HepG2 (cell line): Measurements from ENCODE around the gene NKD1. TPM values are rescaled to one million over a fixed set of nuclear protein-coding genes. Genes with fewer than 3 reads are reported as not detected.
A peak's percentile ranks its signal among the peaks of the same experiment; 100 is the strongest.

ENCODE experiments used
- ATAC-seq: fragments of 200-7000 bp; cut with Tn5 transposase; 3 replicates; pipeline ENCODE4 v1.9.1; 2020; ENCODE audit warnings: mild to moderate bottlenecking, moderate library complexity
- BruUV-seq: library from RNA; stranded (reverse); fragments of 400-500 nt; replicated peaks from 2 replicates; lab custom pipeline; 2021; lab: Mats Ljungman, UMichigan
- CTCF ChIA-PET: fragments of 300-600 bp; formaldehyde crosslinking; extraction: SDS; loops from one replicate; lab custom pipeline; 2021; ENCODE audit warnings: low total read pairs, inconsistent platforms, low intra/inter-chr PET ratio; lab: Yijun Ruan, JAX
- POLR2A ChIA-PET: fragments of 350-600 bp; sonication (Branson Sonifier 250); formaldehyde crosslinking; loops from one replicate; lab custom pipeline; 2020; ENCODE audit warnings: antibody characterized with exemption, inconsistent platforms; lab: Yijun Ruan, JAX
- DNase-seq: peaks from one replicate; pipeline ENCODE4 v3.0.0-alpha.2; 2015; ENCODE audit warnings: low spot score
- FAIRE-seq: peaks from 3 replicates; lab custom pipeline; 2011; peaks lifted over from hg19 to GRCh38; lab: Jason Lieb, UNC
- H2AFZ ChIP-seq: one replicate; pipeline ENCODE4 v1.6.1; 2011; ENCODE audit warnings: low read length, inconsistent platforms
- H3K27ac ChIP-seq: fragments of 300-600 bp; 3 replicates; pipeline ENCODE4 v1.8.0; 2011; ENCODE audit warnings: mixed run types, mild to moderate bottlenecking, mixed read lengths, low read length, inconsistent platforms; ENCODE audit not compliant: insufficient read depth; ENCODE audit errors: extremely low read length
- H3K27me3 ChIP-seq, 2 experiments: fragments of 200-600 bp in 1 of 2; 2 replicates in 1 of 2; 3 replicates in 1 of 2; pipeline versions ENCODE4 v1.6.0 to v1.8.0; 2011; ENCODE audit warnings: low read length in 2 of 2, mild to moderate bottlenecking in 2 of 2, moderate library complexity in 2 of 2, inconsistent platforms in 1 of 2; ENCODE audit not compliant: insufficient read depth in 2 of 2, control insufficient read depth in 1 of 2
- H3K36me3 ChIP-seq, 2 experiments: fragments of 200-600 bp in 1 of 2; replicated peaks in 1 of 2; 2 replicates in 1 of 2; 3 replicates in 1 of 2; pipeline versions ENCODE4 v1.5.1 to v1.8.0; 2011; ENCODE audit warnings: low read length in 2 of 2, inconsistent platforms in 1 of 2; ENCODE audit not compliant: insufficient read depth in 2 of 2, control insufficient read depth in 1 of 2
- H3K4me1 ChIP-seq: 2 replicates; pipeline ENCODE4 v1.5.1; 2012; ENCODE audit warnings: low read length, inconsistent platforms; ENCODE audit not compliant: insufficient read depth
- H3K4me2 ChIP-seq: 2 replicates; pipeline ENCODE4 v1.6.0; 2011; ENCODE audit warnings: low read depth, low read length, inconsistent platforms
- H3K4me3 ChIP-seq, 3 experiments: fragments of 200-600 bp in 1 of 3; sonication (generic), shearing (Covaris generic) in 1 of 3; replicated peaks in 1 of 3; 2 replicates each; pipeline ENCODE4 v1.5.1; 2011 to 2016; ENCODE audit warnings: low read length in 3 of 3, inconsistent platforms in 2 of 3, low read depth in 2 of 3, mild to moderate bottlenecking in 2 of 3, control low read depth in 1 of 3, mixed read lengths in 1 of 3; ENCODE audit not compliant: insufficient read depth in 1 of 3
- H3K79me2 ChIP-seq: one replicate; pipeline ENCODE4 v1.6.1; 2011; ENCODE audit warnings: low read length, inconsistent platforms; ENCODE audit not compliant: insufficient read depth
- H3K9ac ChIP-seq: 2 replicates; pipeline ENCODE4 v1.6.0; 2011; ENCODE audit warnings: mild to moderate bottlenecking, low read depth, low read length, inconsistent platforms; ENCODE audit not compliant: insufficient read depth
- H3K9me3 ChIP-seq: 2 replicates; pipeline ENCODE4 v1.5.1; 2012; ENCODE audit warnings: mild to moderate bottlenecking, low read length
- H4K20me1 ChIP-seq: 2 replicates; pipeline ENCODE4 v1.6.0; 2011; ENCODE audit warnings: inconsistent platforms, mild to moderate bottlenecking, low read length, moderate library complexity; ENCODE audit not compliant: insufficient read depth
- AGO2 ChIP-seq: fragments of 200-400 bp; formaldehyde crosslinking; optimal IDR thresholded peaks from 2 replicates; pipeline ENCODE3; 2017; ENCODE audit warnings: mild to moderate bottlenecking, low read depth, low read length, moderate library complexity
- ATF3 ChIP-seq: sonication (generic); formaldehyde crosslinking; IDR thresholded peaks from 2 replicates; pipeline ENCODE4 v1.4.0; 2020; ENCODE audit warnings: missing genetic modification reagents
- HDAC1 ChIP-seq: sonication (generic); formaldehyde crosslinking; IDR thresholded peaks from 2 replicates; pipeline ENCODE4 v1.5.1; 2020; ENCODE audit warnings: mild to moderate bottlenecking, missing genetic modification reagents
- MAFK ChIP-seq, 2 experiments: IDR thresholded peaks in 1 of 2; conservative IDR thresholded peaks in 1 of 2; 2 replicates each; pipeline ENCODE4 v1.6.1; 2011; ENCODE audit warnings: improper control_type of control experiment in 2 of 2, low read length in 2 of 2
- POLR2G ChIP-seq: fragments of 200-400 bp; formaldehyde crosslinking; IDR thresholded peaks from 2 replicates; pipeline ENCODE4 v1.6.1; 2018; ENCODE audit warnings: mild to moderate bottlenecking, low read depth, low read length, moderate library complexity
- SRY ChIP-seq: sonication (generic); formaldehyde crosslinking; IDR thresholded peaks from 2 replicates; pipeline ENCODE4 v1.8.0; 2022; ENCODE audit warnings: mild to moderate bottlenecking, missing genetic modification reagents
- UBTF ChIP-seq: sonication (generic); formaldehyde crosslinking; IDR thresholded peaks from 2 replicates; pipeline ENCODE4 v1.4.0; 2020; ENCODE audit warnings: mild to moderate bottlenecking, missing genetic modification reagents
- ZNF550 ChIP-seq: sonication (generic); formaldehyde crosslinking; IDR thresholded peaks from 2 replicates; pipeline ENCODE4 v1.4.0; 2020; ENCODE audit warnings: mild to moderate bottlenecking, missing genetic modification reagents, borderline replicate concordance
- ZNF687 ChIP-seq: sonication (generic); formaldehyde crosslinking; IDR thresholded peaks from 2 replicates; pipeline ENCODE4 v1.5.1; 2020; ENCODE audit warnings: mild to moderate bottlenecking, missing genetic modification reagents, moderate library complexity
- ZNF709 ChIP-seq: sonication (generic); formaldehyde crosslinking; IDR thresholded peaks from 2 replicates; pipeline ENCODE4 v1.5.0; 2020; ENCODE audit warnings: mild to moderate bottlenecking, missing genetic modification reagents
- WGBS: methylation state at CpG from one replicate; pipeline ENCODE4 v1.1.6; 2017; ENCODE audit warnings: low lambda C conversion rate; 5-methylcytosine and 5-hydroxymethylcytosine counted together
- in situ Hi-C: cut with HindIII; loops from 2 replicates; pipeline ENCODE4 v1.10.0; 2017; ENCODE audit warnings: low pct_unique_long_range_greater_than_20kb; ENCODE audit not compliant: extremely low pct_ligation_motif_present
- intact Hi-C: fragments of 100-400 bp; cut with micrococcal nuclease; formaldehyde crosslinking; loops from one replicate; pipeline ENCODE4 v1.10.0; 2022; ENCODE audit not compliant: unreplicated experiment
- polyA plus RNA-seq, 8 experiments: library from polyadenylated mRNA; depleted of rRNA in 3 of 8; stranded (reverse) in 7 of 8; unstranded in 1 of 8; fragments of >200 nt; fragmentation: Illumina TruSeq in 4 of 8; extraction: Trizol in 4 of 8; gene quantifications; 2 replicates each; pipeline versions ENCODE4 v1.2.1 to v1.2.3, GENCODE V29; 2011 to 2016; ENCODE audit warnings: low read depth in 4 of 8, missing spikeins in 1 of 8, mixed read lengths in 1 of 8; ENCODE audit not compliant: insufficient read depth in 1 of 8
- total RNA-seq, 5 experiments: library from RNA; depleted of rRNA; stranded (reverse); fragments of >200 nt; fragmentation: Illumina TruSeq; extraction: Trizol; gene quantifications; 2 replicates each; pipeline ENCODE4 v1.2.3, GENCODE V29; 2016; ENCODE audit warnings: low read depth in 1 of 5
- TF ChIP-seq, protein P1 (sequence below): sonication (generic); formaldehyde crosslinking; IDR thresholded peaks from 2 replicates; pipeline ENCODE4 v1.8.0; 2022; ENCODE audit warnings: mild to moderate bottlenecking, missing genetic modification reagents; ENCODE audit not compliant: insufficient replicate concordance
- TF ChIP-seq, protein P2 (sequence below): sonication (generic); formaldehyde crosslinking; IDR thresholded peaks from 2 replicates; pipeline ENCODE4 v1.4.0; 2020; ENCODE audit warnings: mild to moderate bottlenecking, low read depth, missing genetic modification reagents

The NKD1 gene
- total and polyA plus RNA-seq, 2 of the 13 experiments (the other 11 are each of a cell fraction or from before 2014, with no cell fraction given), result 70.4 to 121 TPM

GRCh38 chr16:50549561-50549915 lies 1.3 kb downstream of the NKD1 start:
- peaks cover 70% of the 10 kb centered on the region for H3K4me1 ChIP-seq
- no TSS peak for BruUV-seq
- in situ Hi-C loops (loop anchor here (5.0 kb wide), 2 partner anchors 82 to 177 kb away; no protein-coding TSS in a partner anchor), intact Hi-C loops (loop anchor here (2.0 to 5.0 kb wide), 2 partner anchors 42 to 177 kb away; no protein-coding TSS in a partner anchor)
- FAIRE-seq (no peak), DNase-seq (no peak), ATAC-seq (no peak)
- no peak overlapping the region for H2AFZ ChIP-seq
- H3K9me3 ChIP-seq, result no peaks in the 10 kb centered on the region
- peaks cover 63% of the 10 kb centered on the region for H3K79me2 ChIP-seq
- peaks cover 19 to 45% of the 10 kb centered on the region in 2 experiments for H3K36me3 ChIP-seq
- peak overlapping the region; percentile 90 for H3K9ac ChIP-seq
- ChIA-PET CTCF (no interaction called here), POLR2A (interaction anchor here (0.9 to 3.5 kb wide), 10 partner anchors 10 to 178 kb away, joined by 3 to 31 read pairs (median 5); no protein-coding TSS in a partner anchor)
- H4K20me1 ChIP-seq, result peaks cover 56% of the 10 kb centered on the region
- peaks cover 0 to 6% of the 10 kb centered on the region in 2 experiments; a peak in 1 of 5 replicates for H3K27me3 ChIP-seq
- 0% methylated on average over 7 of the region's 7 CpGs for WGBS
- H3K27ac ChIP-seq, result peak overlapping the region; percentile 74
- peak overlapping the region; percentile 93 to 100 (median 98) for H3K4me3 ChIP-seq
- peak overlapping the region; percentile 89 for H3K4me2 ChIP-seq
- peak; percentile 43; the same call in 1 of the 2 replicates for TF ChIP-seq UBTF (CRISPR knock-in tag)
- TF ChIP-seq ZNF550 (CRISPR knock-in tag), result 0 out of 2 replicates have a peak, but pooled peaks have one; percentile 67
- peak; percentile 77 for TF ChIP-seq POLR2G
- TF ChIP-seq SRY (CRISPR knock-in tag), result peak; percentile 4; the same call in 1 of the 2 replicates
- TF ChIP-seq HDAC1 (CRISPR knock-in tag), result 0 out of 2 replicates have a peak, but pooled peaks have one; percentile 35
- TF ChIP-seq, protein P1, sequence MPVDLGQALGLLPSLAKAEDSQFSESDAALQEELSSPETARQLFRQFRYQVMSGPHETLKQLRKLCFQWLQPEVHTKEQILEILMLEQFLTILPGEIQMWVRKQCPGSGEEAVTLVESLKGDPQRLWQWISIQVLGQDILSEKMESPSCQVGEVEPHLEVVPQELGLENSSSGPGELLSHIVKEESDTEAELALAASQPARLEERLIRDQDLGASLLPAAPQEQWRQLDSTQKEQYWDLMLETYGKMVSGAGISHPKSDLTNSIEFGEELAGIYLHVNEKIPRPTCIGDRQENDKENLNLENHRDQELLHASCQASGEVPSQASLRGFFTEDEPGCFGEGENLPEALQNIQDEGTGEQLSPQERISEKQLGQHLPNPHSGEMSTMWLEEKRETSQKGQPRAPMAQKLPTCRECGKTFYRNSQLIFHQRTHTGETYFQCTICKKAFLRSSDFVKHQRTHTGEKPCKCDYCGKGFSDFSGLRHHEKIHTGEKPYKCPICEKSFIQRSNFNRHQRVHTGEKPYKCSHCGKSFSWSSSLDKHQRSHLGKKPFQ (CRISPR knock-in tag), result peak; percentile 35
- TF ChIP-seq, protein P2, sequence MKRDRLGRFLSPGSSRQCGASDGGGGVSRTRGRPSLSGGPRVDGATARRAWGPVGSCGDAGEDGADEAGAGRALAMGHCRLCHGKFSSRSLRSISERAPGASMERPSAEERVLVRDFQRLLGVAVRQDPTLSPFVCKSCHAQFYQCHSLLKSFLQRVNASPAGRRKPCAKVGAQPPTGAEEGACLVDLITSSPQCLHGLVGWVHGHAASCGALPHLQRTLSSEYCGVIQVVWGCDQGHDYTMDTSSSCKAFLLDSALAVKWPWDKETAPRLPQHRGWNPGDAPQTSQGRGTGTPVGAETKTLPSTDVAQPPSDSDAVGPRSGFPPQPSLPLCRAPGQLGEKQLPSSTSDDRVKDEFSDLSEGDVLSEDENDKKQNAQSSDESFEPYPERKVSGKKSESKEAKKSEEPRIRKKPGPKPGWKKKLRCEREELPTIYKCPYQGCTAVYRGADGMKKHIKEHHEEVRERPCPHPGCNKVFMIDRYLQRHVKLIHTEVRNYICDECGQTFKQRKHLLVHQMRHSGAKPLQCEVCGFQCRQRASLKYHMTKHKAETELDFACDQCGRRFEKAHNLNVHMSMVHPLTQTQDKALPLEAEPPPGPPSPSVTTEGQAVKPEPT (CRISPR knock-in tag), result no peak
- peak; percentile 91 for TF ChIP-seq AGO2
- TF ChIP-seq MAFK (conservative IDR thresholded peaks at IDR 0.05 in 1 of 2, IDR thresholded peaks at IDR 0.05 in 1 of 2; ENCODE audit: low read length in 2 of 2), result no peak
- TF ChIP-seq ZNF709, result 0 out of 2 replicates have a peak, but pooled peaks have one; percentile 19
- 0 out of 2 replicates have a peak, but pooled peaks have one; percentile 4 for TF ChIP-seq ATF3 (CRISPR knock-in tag)
- TF ChIP-seq ZNF687, result peak; percentile 43
